GM15510 (cell line): Measurements from ENCODE around the gene SEPTIN10.

Source experiments
- POLR2A ChIP-seq: IDR thresholded peaks from 3 replicates; pipeline ENCODE4 v1.6.1; 2011; ENCODE audit warnings: borderline replicate concordance; ENCODE audit not compliant: insufficient read length; ENCODE audit errors: extremely low read depth

The SEPTIN10 gene

GRCh38 chr2:109527846-109528705 is 85.7 kb downstream of the SEPTIN10 start:
- TF ChIP-seq POLR2A, result no peak

- TF ChIP-seq POLR2A, result no peak
Observed at GRCh38 chr2:109527079-109527478, 86.7 kb downstream of the SEPTIN10 start.

GRCh38 chr2:109526442-109526970 is 87.3 kb downstream of the SEPTIN10 start:
- TF ChIP-seq POLR2A, result no peak

GRCh38 chr2:109525836-109526235 is 87.9 kb downstream of the SEPTIN10 start:
- TF ChIP-seq POLR2A, result no peak

- no peak for TF ChIP-seq POLR2A
Observed at GRCh38 chr2:109523536-109524361, 90.0 kb downstream of the SEPTIN10 start.

GRCh38 chr2:109523121-109523520 is 90.6 kb downstream of the SEPTIN10 start:
- TF ChIP-seq POLR2A, result no peak

- TF ChIP-seq POLR2A, result no peak
Observed at GRCh38 chr2:109522063-109522374, 91.7 kb downstream of the SEPTIN10 start.

- TF ChIP-seq POLR2A, result no peak
Observed at GRCh38 chr2:109521233-109522062, 92.3 kb downstream of the SEPTIN10 start.

- no peak for TF ChIP-seq POLR2A
Observed at GRCh38 chr2:109519513-109519912, 94.3 kb downstream of the SEPTIN10 start.

GRCh38 chr2:109517118-109517889 is 96.5 kb downstream of the SEPTIN10 start:
- TF ChIP-seq POLR2A, result no peak

- no peak for TF ChIP-seq POLR2A
Observed at GRCh38 chr2:109516445-109517117, 97.2 kb downstream of the SEPTIN10 start.

GRCh38 chr2:109514857-109515256 is 98.9 kb downstream of the SEPTIN10 start:
- TF ChIP-seq POLR2A, result no peak
